SKM-1 treated with dmso at 0.1 percent for 144 hours (cell line): Measurements from ENCODE around the gene WSCD1.

Experiments used
- DNase-seq: peaks from one replicate; lab custom pipeline; 2025; ENCODE audit not compliant: unreplicated experiment; lab: John Stamatoyannopoulos, UW

The WSCD1 gene

GRCh38 chr17:6104956-6105648, 34.9 kb downstream of the WSCD1 start:
- DNase-seq, result no peak

DNA sequence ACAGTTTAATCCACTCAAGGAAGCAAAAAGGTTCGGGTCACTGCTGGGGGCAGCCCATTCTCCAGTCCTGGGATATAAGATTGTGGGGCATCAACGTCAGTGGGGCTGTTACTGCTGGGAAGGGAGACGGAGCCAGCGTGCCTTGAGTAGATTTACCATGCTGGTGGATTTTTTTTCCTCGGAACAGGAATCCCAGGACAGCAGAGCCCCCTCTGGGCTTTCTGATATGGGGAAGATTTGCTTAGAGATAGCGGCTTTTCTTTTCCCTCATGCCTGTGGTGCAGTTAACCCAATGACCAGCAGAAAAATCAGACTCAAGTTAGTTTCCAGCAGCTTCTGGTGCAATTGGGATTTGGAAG, 35.4 kb downstream of the WSCD1 start:
- DNase-seq, result no peak

DNA sequence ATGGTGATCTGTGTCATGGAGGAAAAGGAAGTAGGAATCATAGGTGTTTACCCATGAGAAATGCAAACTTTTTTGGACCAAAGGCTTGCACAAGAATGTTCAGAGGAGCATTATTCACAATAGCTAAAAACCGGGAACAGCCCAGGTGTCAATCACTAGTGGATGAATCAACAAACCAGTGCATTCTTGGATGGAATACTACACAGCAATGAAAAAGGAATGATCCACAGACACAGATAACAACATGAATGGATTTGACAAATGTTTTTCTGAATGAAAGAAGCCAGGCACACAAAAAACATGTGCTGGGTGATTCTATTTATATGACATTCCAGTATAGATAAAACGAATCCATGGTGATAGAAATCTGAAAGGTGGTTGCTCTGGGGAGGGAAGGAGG, 36.0 kb downstream of the WSCD1 start:
- DNase-seq, result no peak

GRCh38 chr17:6107791-6108190, 37.6 kb downstream of the WSCD1 start:
- no peak for DNase-seq

DNA sequence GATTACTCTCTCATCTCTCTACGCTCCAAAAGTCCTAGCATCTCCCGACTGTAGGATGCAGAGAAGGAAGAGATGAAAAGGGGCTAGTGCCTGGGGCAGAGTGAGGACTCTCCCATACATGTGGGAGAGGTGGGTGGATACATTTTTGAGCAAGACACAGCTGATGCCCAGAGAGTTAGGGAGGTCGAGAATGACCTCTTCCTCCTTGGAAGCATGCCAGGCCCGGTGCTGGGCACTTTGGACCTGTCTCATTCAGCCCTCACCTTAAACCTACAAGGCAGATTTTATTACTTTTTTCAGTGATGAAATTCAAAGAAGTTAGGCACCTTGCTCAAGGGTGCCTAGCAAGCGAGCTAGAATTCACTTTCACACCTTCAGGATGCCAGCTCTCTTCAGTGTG, 38.2 kb downstream of the WSCD1 start:
- DNase-seq, result no peak

GRCh38 chr17:6108987-6109386, 38.8 kb downstream of the WSCD1 start:
- DNase-seq, result no peak

- DNase-seq, result no peak
Measured at GRCh38 chr17:6109536-6109935, 39.4 kb downstream of the WSCD1 start.

DNA sequence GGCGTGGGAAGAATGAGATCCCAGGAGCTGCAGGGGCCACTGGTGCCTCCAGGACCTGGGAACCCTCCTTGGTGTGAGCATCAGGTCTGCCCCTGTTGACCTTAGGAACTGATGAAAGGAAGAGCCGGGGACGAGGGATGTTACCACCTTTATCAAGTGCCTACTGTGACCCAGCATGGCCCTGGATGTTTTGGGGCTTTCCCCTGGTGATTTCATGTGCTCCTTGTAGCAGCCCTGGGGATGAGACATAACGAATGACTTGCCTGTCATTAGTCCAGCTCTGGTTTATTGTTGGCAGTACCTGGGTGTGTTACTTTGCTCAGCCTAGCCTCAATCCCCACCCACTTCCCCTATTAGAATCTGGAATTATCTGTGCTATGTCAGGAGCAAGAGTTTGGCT, 39.9 kb downstream of the WSCD1 start:
- no peak for DNase-seq

- no peak for DNase-seq
Measured at GRCh38 chr17:6110592-6110991, 40.4 kb downstream of the WSCD1 start.

DNA sequence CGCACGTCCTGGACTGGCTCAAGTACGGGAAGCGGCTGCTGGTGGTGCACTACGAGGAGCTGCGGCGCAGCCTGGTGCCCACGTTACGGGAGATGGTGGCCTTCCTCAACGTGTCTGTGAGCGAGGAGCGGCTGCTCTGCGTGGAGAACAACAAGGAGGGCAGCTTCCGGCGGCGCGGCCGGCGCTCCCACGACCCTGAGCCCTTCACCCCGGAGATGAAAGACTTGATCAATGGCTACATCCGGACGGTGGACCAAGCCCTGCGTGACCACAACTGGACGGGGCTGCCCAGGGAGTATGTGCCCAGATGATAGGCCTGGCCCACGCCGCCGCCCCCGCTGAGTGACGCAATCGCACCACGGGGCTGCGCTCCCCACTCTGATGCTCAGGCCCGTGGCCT, 50.2 kb downstream of the WSCD1 start:
- DNase-seq, result no peak

- no peak for DNase-seq
Measured at GRCh38 chr17:6124856-6125255, 54.7 kb downstream of the WSCD1 start.

DNA sequence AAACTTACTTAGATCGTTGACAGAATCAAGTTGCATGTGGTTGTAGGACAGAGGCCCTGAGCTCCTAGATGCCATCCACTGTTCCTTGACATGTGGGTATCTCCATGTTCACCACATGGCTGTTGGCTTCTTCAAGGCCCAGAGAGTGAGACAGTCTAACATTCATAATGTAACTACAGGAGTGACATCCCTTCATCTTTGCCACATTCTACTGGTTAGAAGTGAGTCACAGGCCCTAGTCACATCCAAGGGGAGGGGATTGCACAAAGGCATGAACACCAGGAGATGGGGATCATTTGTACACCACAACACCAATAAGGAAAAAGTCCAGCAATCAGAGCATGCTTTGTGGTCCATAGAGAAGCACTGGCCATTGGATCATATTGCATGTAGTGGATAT, 56.6 kb downstream of the WSCD1 start:
- DNase-seq, result no peak

DNA sequence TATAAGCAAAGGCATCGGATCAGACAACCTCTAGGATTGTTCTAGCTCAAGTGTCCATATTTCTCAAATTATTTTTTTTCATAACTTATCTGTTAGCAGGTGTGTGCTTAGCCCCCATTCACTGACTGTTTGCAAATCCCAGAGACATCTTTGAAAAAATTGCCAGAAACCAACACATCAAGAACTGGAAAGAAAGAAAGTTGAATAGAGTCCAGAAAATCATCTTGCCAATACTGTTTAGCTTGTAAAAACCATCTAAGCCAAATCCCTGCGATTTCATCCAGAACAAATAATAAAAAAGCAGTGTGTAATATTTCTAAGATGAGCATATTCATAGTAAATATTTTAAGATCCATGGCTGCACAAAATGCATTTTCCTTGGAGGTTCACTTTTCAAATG, 64.5 kb downstream of the WSCD1 start:
- DNase-seq, result no peak

DNA sequence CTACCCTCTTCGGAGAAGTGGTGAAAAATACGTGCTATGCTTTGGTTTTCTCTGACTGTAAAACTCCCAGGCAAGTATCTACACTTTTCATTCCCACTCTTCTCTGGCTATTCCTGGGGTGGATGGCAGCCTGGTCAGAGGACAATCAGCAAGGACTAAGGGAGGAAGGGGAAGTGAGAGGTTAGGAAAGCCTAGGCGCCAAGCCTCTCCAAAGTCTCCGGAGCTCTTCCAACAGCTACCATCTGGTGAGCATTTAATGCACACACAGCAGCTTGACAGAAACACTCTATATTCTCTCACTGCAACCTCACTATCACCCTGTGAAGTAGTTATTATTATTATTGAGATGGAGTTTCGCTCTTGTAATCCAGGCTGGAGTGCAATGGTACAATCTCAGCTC, 65.1 kb downstream of the WSCD1 start:
- no peak for DNase-seq

DNA sequence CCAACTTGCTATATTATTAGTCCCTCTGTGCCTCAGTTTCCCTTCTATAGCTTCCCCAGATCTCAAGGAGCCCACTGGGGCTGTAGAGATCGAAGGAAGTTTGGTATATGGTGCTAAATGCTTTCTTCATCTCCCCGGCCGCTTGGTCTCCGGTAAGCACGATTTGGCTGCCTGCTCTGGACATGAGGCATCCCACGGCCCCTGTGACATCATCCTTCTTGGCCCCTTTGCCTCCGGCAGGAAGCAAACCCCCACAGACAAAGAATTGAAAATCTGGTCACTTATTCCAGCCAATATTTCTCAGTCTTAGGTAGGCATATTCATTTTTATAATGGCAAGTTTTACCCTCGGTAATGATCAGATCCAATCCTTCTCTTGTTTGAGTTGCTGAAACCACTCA, 65.8 kb downstream of the WSCD1 start:
- no peak for DNase-seq

GRCh38 chr17:6137716-6138502, 67.7 kb downstream of the WSCD1 start:
- no peak for DNase-seq

DNA sequence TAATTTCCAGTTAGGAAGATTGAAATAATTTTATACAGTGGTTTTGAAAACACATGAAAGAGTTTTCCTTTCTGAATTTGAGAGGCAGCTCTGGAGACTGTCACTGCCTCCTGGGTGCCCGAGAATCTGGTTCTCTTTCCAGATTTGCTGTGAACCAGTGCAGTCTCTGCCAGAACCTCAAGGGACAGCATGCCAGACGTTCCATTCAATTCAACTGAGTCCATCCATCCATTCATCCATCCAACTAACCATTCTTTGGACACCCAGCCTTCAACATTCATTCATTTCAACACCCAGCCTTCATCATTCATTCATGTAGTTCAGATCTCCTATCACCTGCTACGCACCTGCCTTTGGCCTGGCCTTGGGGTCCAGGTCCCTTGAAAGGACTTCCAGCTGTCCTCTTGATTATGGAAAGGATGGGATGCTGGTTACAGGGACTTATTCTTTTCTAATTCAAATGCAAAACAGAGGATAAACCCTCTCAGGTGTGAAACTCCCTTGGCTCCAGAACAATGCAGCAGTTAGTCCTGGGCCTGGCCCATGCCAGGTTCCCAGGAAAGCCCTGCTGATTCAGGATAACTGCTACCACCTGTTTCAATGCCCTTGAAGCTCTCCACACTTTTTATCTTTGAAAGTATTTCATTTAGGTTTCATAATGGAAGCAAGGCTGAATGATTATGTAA, 68.7 kb downstream of the WSCD1 start:
- DNase-seq, result no peak

DNA sequence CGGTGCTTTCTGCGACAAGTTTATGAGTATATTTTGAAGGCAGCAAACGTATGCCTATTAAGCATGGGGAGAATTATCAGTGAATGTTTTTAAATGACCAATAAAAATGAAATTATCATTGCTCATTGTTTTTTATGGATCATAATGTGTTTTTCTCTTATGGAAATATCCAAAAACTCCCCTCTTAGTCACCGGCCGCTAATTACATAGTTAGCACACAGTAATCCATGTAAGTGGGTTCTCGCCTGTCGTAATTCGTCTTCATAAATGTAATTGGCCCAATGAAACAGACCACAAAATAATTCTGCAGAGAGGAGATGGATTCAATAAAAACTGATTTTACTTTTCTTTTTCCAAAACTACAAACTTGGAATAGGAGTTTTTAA, 69.3 kb downstream of the WSCD1 start:
- DNase-seq, result no peak

GRCh38 chr17:6140188-6140587, 70.0 kb downstream of the WSCD1 start:
- no peak for DNase-seq

DNA sequence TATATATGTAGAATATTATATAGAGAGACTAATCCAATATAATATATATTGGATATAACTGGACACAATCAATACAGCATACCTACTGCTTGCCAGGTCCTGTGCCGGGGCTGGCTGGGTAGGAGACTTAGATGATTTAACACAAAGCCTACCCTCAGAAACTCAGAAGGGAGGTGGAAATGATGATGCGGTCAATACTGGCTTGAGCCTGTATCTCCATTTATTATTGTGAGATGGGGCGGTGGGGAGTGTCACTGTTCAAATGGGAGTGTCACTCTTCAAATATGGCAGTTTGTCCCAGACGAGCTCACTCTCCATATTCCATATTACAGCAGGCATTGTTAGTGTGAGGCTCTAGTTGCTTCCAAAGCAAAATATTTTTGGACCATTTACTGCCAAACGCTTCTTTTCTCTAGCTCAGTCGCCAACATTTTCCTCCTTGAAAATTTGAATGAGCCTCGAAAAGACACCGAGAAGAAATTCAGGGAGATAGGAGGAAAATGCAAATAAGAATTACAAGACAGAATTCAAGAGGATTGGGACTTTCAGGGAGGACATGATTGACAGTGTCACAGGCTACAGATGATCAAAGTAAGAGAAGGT, 70.7 kb downstream of the WSCD1 start:
- no peak for DNase-seq

GRCh38 chr17:6142701-6143100, 72.5 kb downstream of the WSCD1 start:
- no peak for DNase-seq

- DNase-seq, result no peak
Measured at GRCh38 chr17:6145946-6146345, 75.8 kb downstream of the WSCD1 start.
